HTR-8/SVneo (cell line): ENCODE measurements around the gene USP48.
"Not testable (repeated sequence)": the region's sequence is repeated elsewhere in the genome, so short reads cannot be mapped to it uniquely, and the experiment has no call there.

Source experiments
- DNase-seq: peaks from one replicate; pipeline ENCODE4 v3.0.0; 2011; ENCODE audit warnings: low spot score, mixed read lengths; ENCODE audit not compliant: insufficient read length
- FAIRE-seq: peaks from 2 replicates; lab custom pipeline; 2011; peaks lifted over from hg19 to GRCh38; lab: Jason Lieb, UNC

The USP48 gene

GRCh38 chr1:21782868-21783678, at the start of gene USP48:
Gene USP48, minus strand, starts transcription at chr1:21783149. Its CDS starts 192 bp downstream, at chr1:21782957.
- DNase-seq (peak; percentile 95), FAIRE-seq (peak; percentile 94)

- DNase-seq (no peak), FAIRE-seq (no peak)
Observed at GRCh38 chr1:21831454-21831970, 48.6 kb upstream of the USP48 start.

- DNase-seq (no peak), FAIRE-seq (no peak)
Observed at GRCh38 chr1:21830792-21831453, 48.0 kb upstream of the USP48 start.

GRCh38 chr1:21829294-21829693, 46.3 kb upstream of the USP48 start:
- no peak for FAIRE-seq
- DNase-seq = no peak

- DNase-seq = no peak
- FAIRE-seq = no peak
Observed at GRCh38 chr1:21828506-21829210, 45.7 kb upstream of the USP48 start.

- no peak for DNase-seq
- FAIRE-seq = no peak
Observed at GRCh38 chr1:21828075-21828474, 45.1 kb upstream of the USP48 start.

GRCh38 chr1:21827141-21827679, 44.3 kb upstream of the USP48 start:
- FAIRE-seq (no peak), DNase-seq (no peak)

- DNase-seq, FAIRE-seq: not testable (repeated sequence)
Observed at GRCh38 chr1:21826694-21827093, 43.7 kb upstream of the USP48 start.

GRCh38 chr1:21825393-21825792, 42.4 kb upstream of the USP48 start:
- FAIRE-seq (no peak), DNase-seq (no peak)

GRCh38 chr1:21824926-21825325, 42.0 kb upstream of the USP48 start:
- no peak for FAIRE-seq
- DNase-seq = no peak

GRCh38 chr1:21823980-21824702, 41.2 kb upstream of the USP48 start:
- no peak for FAIRE-seq
- DNase-seq = no peak

GRCh38 chr1:21823206-21823979, 40.4 kb upstream of the USP48 start:
- no peak for FAIRE-seq

GRCh38 chr1:21822349-21822748, 39.4 kb upstream of the USP48 start:
- no peak for FAIRE-seq
- DNase-seq = no peak

More at GRCh38 chr1:21823206-21823979, 40.4 kb upstream of the USP48 start:
- DNase-seq = no peak

- no peak for FAIRE-seq
- DNase-seq = no peak
Observed at GRCh38 chr1:21821385-21822019, 38.6 kb upstream of the USP48 start.

- DNase-seq (no peak), FAIRE-seq (no peak)
Observed at GRCh38 chr1:21820597-21821232, 37.8 kb upstream of the USP48 start.

GRCh38 chr1:21818656-21819055, 35.7 kb upstream of the USP48 start:
- DNase-seq (peak; percentile 33), FAIRE-seq (no peak)

GRCh38 chr1:21816602-21817302, 33.8 kb upstream of the USP48 start:
- DNase-seq = peak; percentile 54
- FAIRE-seq = no peak
